HCT116 (cell line): Measurements from ENCODE around the gene TMEM215. TPM values are rescaled to one million over a fixed set of nuclear protein-coding genes. Genes with fewer than 3 reads are reported as not detected.

Experiments
- ATAC-seq: fragments of 200-7000 bp; cut with Tn5 transposase; 2 replicates; pipeline ENCODE4 v1.9.1; 2020; ENCODE audit warnings: mild to moderate bottlenecking, moderate library complexity
- BruUV-seq: library from RNA; stranded (reverse); fragments of 400-500 nt; replicated peaks from 2 replicates; lab custom pipeline; 2021; lab: Mats Ljungman, UMichigan
- CTCF ChIA-PET: fragments of 300-600 bp; sonication (Branson Sonifier 250); formaldehyde crosslinking; loops from one replicate; lab custom pipeline; 2021; ENCODE audit warnings: antibody characterized with exemption; lab: Charles Lee
- POLR2A ChIA-PET: fragments of 300-600, 350-600 bp; sonication (Branson Sonifier 250); formaldehyde crosslinking; loops from one replicate; lab custom pipeline; 2021; ENCODE audit warnings: antibody characterized with exemption; lab: Charles Lee
- RAD21 ChIA-PET, 2 experiments: fragments of 300-600 bp; sonication (Branson Sonifier 250); formaldehyde crosslinking; loops; one replicate each; lab custom pipeline; 2023; ENCODE audit warnings: low total read pairs in 2 of 2; ENCODE audit not compliant: uncharacterized antibody in 2 of 2, unreplicated experiment in 2 of 2, low non-redundant PET in 1 of 2; lab: Charles Lee
- DNase-seq: peaks from one replicate; pipeline ENCODE4 v3.0.0-alpha.2; 2010; ENCODE audit warnings: low read depth, low spot score
- H2AFZ ChIP-seq: fragments of 200-600 bp; shearing (Covaris generic), sonication (generic); 2 replicates; pipeline ENCODE4 v1.6.1; 2017; ENCODE audit warnings: low read depth, mixed run types, mixed read lengths, antibody characterized with exemption, low read length; ENCODE audit not compliant: poor library complexity, severe bottlenecking
- H3K27ac ChIP-seq: 2 replicates; pipeline ENCODE4 v1.5.1; 2012; ENCODE audit warnings: low read depth, low read length
- H3K27me3 ChIP-seq: fragments of 200-600 bp; sonication (generic); 2 replicates; pipeline ENCODE4 v1.6.1; 2016; ENCODE audit warnings: mixed run types, low read length, mixed read lengths; ENCODE audit not compliant: insufficient read depth
- H3K36me3 ChIP-seq, 2 experiments: fragments of 200-500 bp in 1 of 2; fragments of 200-600 bp in 1 of 2; sonication (Bioruptor generic) in 1 of 2; sonication (generic) in 1 of 2; 2 replicates each; pipeline versions ENCODE4 v1.5.1 to v1.6.1; 2014 to 2016; ENCODE audit warnings: low read length in 2 of 2, inconsistent platforms in 1 of 2, mixed read lengths in 1 of 2, mixed run types in 1 of 2; ENCODE audit not compliant: insufficient read depth in 2 of 2, control insufficient read depth in 1 of 2
- H3K4me1 ChIP-seq, 2 experiments: fragments of 200-600 bp in 1 of 2; sonication (generic) in 1 of 2; 2 replicates each; pipeline versions ENCODE4 v1.5.1 to v1.6.1; 2012 to 2017; ENCODE audit warnings: low read length in 2 of 2, inconsistent platforms in 1 of 2, mild to moderate bottlenecking in 1 of 2, mixed read lengths in 1 of 2, mixed run types in 1 of 2, moderate library complexity in 1 of 2; ENCODE audit not compliant: insufficient read depth in 2 of 2, control insufficient read depth in 1 of 2
- H3K4me2 ChIP-seq: fragments of 200-600 bp; sonication (generic); 2 replicates; pipeline ENCODE4 v1.6.1; 2017; ENCODE audit warnings: mixed run types, low read length, mixed read lengths
- H3K4me3 ChIP-seq, 2 experiments: fragments of 200-600 bp in 1 of 2; sonication (generic) in 1 of 2; replicated peaks in 1 of 2; 2 replicates each; pipeline ENCODE4 v1.5.1; 2011 to 2016; ENCODE audit warnings: low read length in 2 of 2, control low read depth in 1 of 2, low read depth in 1 of 2, mild to moderate bottlenecking in 1 of 2, mixed read lengths in 1 of 2, mixed run types in 1 of 2
- H3K79me2 ChIP-seq: fragments of 200-600 bp; sonication (generic); 2 replicates; pipeline ENCODE4 v1.6.1; 2017; ENCODE audit warnings: mild to moderate bottlenecking, mixed run types, low read length, moderate library complexity, mixed read lengths; ENCODE audit not compliant: insufficient read depth
- H3K9ac ChIP-seq: fragments of 200-600 bp; sonication (generic); 2 replicates; pipeline ENCODE4 v1.6.1; 2016; ENCODE audit warnings: low read length, mixed read lengths
- H3K9me2 ChIP-seq: fragments of 200-600 bp; sonication (generic), shearing (Covaris generic); 2 replicates; pipeline ENCODE4 v1.6.1; 2017; ENCODE audit warnings: mixed run types, mild to moderate bottlenecking, moderate library complexity; ENCODE audit not compliant: insufficient read depth
- H3K9me3 ChIP-seq, 2 experiments: fragments of 200-500 bp in 1 of 2; fragments of 200-600 bp in 1 of 2; sonication (Bioruptor generic) in 1 of 2; sonication (generic) in 1 of 2; 2 replicates each; pipeline ENCODE4 v1.6.1; 2014 to 2017; ENCODE audit warnings: low read length in 2 of 2, mixed read lengths in 2 of 2, inconsistent platforms in 1 of 2, low read depth in 1 of 2, mild to moderate bottlenecking in 1 of 2, mixed run types in 1 of 2, moderate library complexity in 1 of 2; ENCODE audit not compliant: control insufficient read depth in 1 of 2, insufficient read depth in 1 of 2
- H4K20me1 ChIP-seq: fragments of 200-600 bp; sonication (generic), shearing (Covaris generic); 2 replicates; pipeline ENCODE4 v1.6.1; 2017; ENCODE audit warnings: mixed run types, mild to moderate bottlenecking, moderate library complexity; ENCODE audit not compliant: insufficient read depth
- CBX3 ChIP-seq: IDR thresholded peaks from 2 replicates; pipeline ENCODE4 v1.6.1; 2012; ENCODE audit warnings: low read depth
- EZH2 ChIP-seq: fragments of 200-600 bp; sonication (generic); IDR thresholded peaks from 2 replicates; pipeline ENCODE4 v1.6.1; 2017; ENCODE audit warnings: antibody characterized with exemption, mixed run types
- MAX ChIP-seq: IDR thresholded peaks from 2 replicates; pipeline ENCODE4 v1.6.1; 2012
- POLR2A ChIP-seq: IDR thresholded peaks from 2 replicates; pipeline ENCODE4 v1.7.0; 2011; ENCODE audit warnings: borderline replicate concordance; ENCODE audit not compliant: insufficient read depth, insufficient read length; ENCODE audit errors: extremely low read depth
- ZFX ChIP-seq: fragments of 450-650 bp; IDR thresholded peaks from 2 replicates; pipeline ENCODE4 v1.6.1; 2017
- ZNF274 ChIP-seq: fragments of 200-500 bp; sonication (Bioruptor generic); IDR thresholded peaks from 2 replicates; pipeline ENCODE4 v1.6.1; 2014; ENCODE audit warnings: mild to moderate bottlenecking, low read depth, low read length, inconsistent platforms
- intact Hi-C: fragments of 100-400 bp; cut with micrococcal nuclease; formaldehyde crosslinking; loops from 2 replicates; pipeline ENCODE4 v1.10.0; 2022
- total RNA-seq: library from RNA; stranded (reverse); gene quantifications from one replicate; pipeline ENCODE4 v1.2.1, GENCODE V29; 2021; ENCODE audit not compliant: unreplicated experiment
- TF ChIP-seq, protein P1 (sequence below): IDR thresholded peaks from 2 replicates; pipeline ENCODE4 v1.6.1; 2012

The TMEM215 gene
- total RNA-seq, 1 experiment from 2014 or later, result not detected

GRCh38 chr9:32801530-32801929, 18.2 kb downstream of the TMEM215 start:
- Histone ChIP-seq H2AFZ (no peak overlapping the region), H3K4me1 (no peaks in the 10 kb centered on the region), H3K9me3 (no peaks in the 10 kb centered on the region), H3K79me2 (no peaks in the 10 kb centered on the region), H3K27ac (no peak overlapping the region), H3K9ac (no peak overlapping the region), H3K9me2 (no peaks in the 10 kb centered on the region), H3K4me3 (no peak overlapping the region), H3K4me2 (no peak overlapping the region), H3K27me3 (peaks cover 8% of the 10 kb centered on the region; the same call in 1 of the 2 replicates), H3K36me3 (no peaks in the 10 kb centered on the region), H4K20me1 (no peaks in the 10 kb centered on the region)
- ChIA-PET CTCF (no interaction called here), POLR2A (no interaction called here), RAD21 (no interaction called here)
- TF ChIP-seq MAX (no peak), ZNF274 (no peak), CBX3 (no peak), EZH2 (no peak)
- ATAC-seq (no peak), DNase-seq (no peak)
- BruUV-seq, result no TSS peak
- intact Hi-C loops, result loop anchor here (10.0 kb wide), 1 partner anchor 47 kb away; no protein-coding TSS in a partner anchor

- ATAC-seq (no peak), DNase-seq (no peak)
- no peak overlapping the region for H2AFZ ChIP-seq
- CTCF ChIA-PET, result no interaction called here
- H3K4me3 ChIP-seq, result no peak overlapping the region
- H3K36me3 ChIP-seq, result no peaks in the 10 kb centered on the region
- H3K9ac ChIP-seq, result no peak overlapping the region
- RAD21 ChIA-PET, result no interaction called here
- intact Hi-C loops, result loop anchor here (10.0 kb wide), 1 partner anchor 52 kb away; no protein-coding TSS in a partner anchor
- BruUV-seq, result no TSS peak
- H3K27ac ChIP-seq, result no peak overlapping the region
- H3K79me2 ChIP-seq, result no peaks in the 10 kb centered on the region
- H4K20me1 ChIP-seq, result no peaks in the 10 kb centered on the region
- H3K4me2 ChIP-seq, result no peak overlapping the region
- POLR2A ChIA-PET, result no interaction called here
- H3K27me3 ChIP-seq, result peaks cover 8% of the 10 kb centered on the region; the same call in 1 of the 2 replicates
- no peaks in the 10 kb centered on the region for H3K9me2 ChIP-seq
- H3K4me1 ChIP-seq, result no peaks in the 10 kb centered on the region
- no peaks in the 10 kb centered on the region for H3K9me3 ChIP-seq
- TF ChIP-seq POLR2A (no peak), CBX3 (no peak), ZFX (no peak)
- TF ChIP-seq, protein P1, sequence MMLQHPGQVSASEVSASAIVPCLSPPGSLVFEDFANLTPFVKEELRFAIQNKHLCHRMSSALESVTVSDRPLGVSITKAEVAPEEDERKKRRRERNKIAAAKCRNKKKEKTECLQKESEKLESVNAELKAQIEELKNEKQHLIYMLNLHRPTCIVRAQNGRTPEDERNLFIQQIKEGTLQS, result no peak
Observed at GRCh38 chr9:32807217-32807616, 23.9 kb downstream of the TMEM215 start.
